Karpas-422 (cell line): ENCODE measurements around the gene CHST5. TPM values are rescaled to one million over a fixed set of nuclear protein-coding genes. Genes with fewer than 3 reads are reported as not detected.
"Not testable (repeated sequence)": the region's sequence is repeated elsewhere in the genome, so short reads cannot be mapped to it uniquely, and the experiment has no call there.

ENCODE experiments used
- DNase-seq: peaks from one replicate; pipeline ENCODE4 v3.0.0-alpha.2; 2015
- H2AFZ ChIP-seq: fragments of 200-600 bp; sonication (generic); 2 replicates; pipeline ENCODE4 v1.6.1; 2014; ENCODE audit warnings: antibody characterized with exemption, low read length, mixed read lengths
- H3K27ac ChIP-seq: fragments of 200-600 bp; sonication (generic); 2 replicates; pipeline ENCODE4 v1.5.1; 2014; ENCODE audit warnings: mild to moderate bottlenecking, low read length, moderate library complexity
- H3K27me3 ChIP-seq: fragments of 200-600 bp; sonication (generic); 2 replicates; pipeline ENCODE4 v1.6.1; 2014; ENCODE audit warnings: low read length, mixed read lengths
- H3K36me3 ChIP-seq: fragments of 200-600 bp; sonication (generic); 2 replicates; pipeline ENCODE4 v1.6.1; 2014; ENCODE audit warnings: low read length, mixed read lengths; ENCODE audit not compliant: insufficient read depth
- H3K4me1 ChIP-seq: fragments of 200-600 bp; sonication (generic); 2 replicates; pipeline ENCODE4 v1.6.1; 2014; ENCODE audit warnings: mild to moderate bottlenecking, low read length, mixed read lengths
- H3K4me2 ChIP-seq: fragments of 200-600 bp; sonication (generic); 2 replicates; pipeline ENCODE4 v1.6.1; 2014; ENCODE audit warnings: low read length, low read depth, mild to moderate bottlenecking; ENCODE audit not compliant: poor library complexity, severe bottlenecking
- H3K4me3 ChIP-seq: fragments of 200-600 bp; sonication (generic); 2 replicates; pipeline ENCODE4 v1.5.1; 2014; ENCODE audit warnings: mild to moderate bottlenecking, antibody characterized with exemption, low read length, mixed read lengths
- H3K79me2 ChIP-seq: fragments of 200-600 bp; sonication (generic); 2 replicates; pipeline ENCODE4 v1.6.1; 2014; ENCODE audit warnings: mild to moderate bottlenecking, low read length, mixed read lengths
- H3K9ac ChIP-seq: fragments of 200-600 bp; sonication (generic); 2 replicates; pipeline ENCODE4 v1.6.0; 2014; ENCODE audit warnings: low read length
- H3K9me2 ChIP-seq: fragments of 200-600 bp; sonication (generic), shearing (Covaris generic); replicated peaks from 2 replicates; pipeline ENCODE4 v1.6.0; 2014; ENCODE audit warnings: mild to moderate bottlenecking, low read length, moderate library complexity; ENCODE audit not compliant: insufficient read depth
- H3K9me3 ChIP-seq: fragments of 300-700, 200-600 bp; sonication (generic); 2 replicates; pipeline ENCODE4 v1.6.1; 2014; ENCODE audit warnings: low read length, mixed read lengths
- H4K20me1 ChIP-seq: fragments of 200-600 bp; sonication (generic); 2 replicates; pipeline ENCODE4 v1.6.1; 2014; ENCODE audit warnings: mild to moderate bottlenecking, antibody characterized with exemption, low read length, low read depth; ENCODE audit not compliant: insufficient read depth
- total RNA-seq: library from RNA; depleted of rRNA; stranded (reverse); fragments of >200 nt; shearing (Covaris generic); gene quantifications from 2 replicates; pipeline ENCODE4 v1.2.3, GENCODE V29; 2014; ENCODE audit warnings: low replicate concordance

Gene CHST5
- total RNA-seq, 1 experiment from 2014 or later = 0.97 TPM

DNA sequence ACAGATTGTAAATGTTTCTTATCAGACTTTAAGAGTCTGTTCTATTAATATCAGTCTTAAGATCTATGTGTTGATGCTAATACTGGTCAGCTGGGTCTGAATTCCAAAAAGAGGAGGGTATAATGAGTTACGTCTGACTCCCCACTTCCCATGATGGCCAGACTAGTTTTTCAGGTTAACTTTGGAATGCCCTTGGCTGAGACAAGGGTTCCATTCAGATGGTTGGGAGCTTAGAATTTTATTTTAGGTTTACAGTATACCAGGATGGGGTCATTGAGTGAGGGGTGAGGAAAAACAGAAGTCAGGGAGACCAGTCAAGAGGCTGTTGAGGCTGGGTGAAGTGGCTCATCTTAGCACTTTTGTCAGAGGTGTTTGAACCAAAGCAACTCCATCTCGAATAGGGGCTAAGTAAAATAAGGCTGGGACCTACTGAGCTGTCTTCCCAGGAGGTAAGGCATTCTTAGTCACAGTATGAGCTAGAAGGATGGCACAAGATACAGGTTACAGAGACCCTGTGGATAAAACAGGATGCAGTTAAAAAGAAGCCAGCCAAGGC, 23.0 kb upstream of the CHST5 start:
- Histone ChIP-seq H4K20me1 (no peaks in the 10 kb centered on the region), H3K27me3 (no peaks in the 10 kb centered on the region), H3K9me3 (no peaks in the 10 kb centered on the region), H3K27ac (no peak overlapping the region), H3K79me2 (peaks cover 17% of the 10 kb centered on the region), H3K9ac (no peak overlapping the region), H3K4me3 (no peak overlapping the region), H3K4me1 (peaks cover 35% of the 10 kb centered on the region), H2AFZ (peak overlapping the region; percentile 52; the same call in 1 of the 2 replicates), H3K36me3 (no peaks in the 10 kb centered on the region), H3K4me2 (no peak overlapping the region), H3K9me2 (no peaks in the 10 kb centered on the region)
- no peak for DNase-seq

DNA sequence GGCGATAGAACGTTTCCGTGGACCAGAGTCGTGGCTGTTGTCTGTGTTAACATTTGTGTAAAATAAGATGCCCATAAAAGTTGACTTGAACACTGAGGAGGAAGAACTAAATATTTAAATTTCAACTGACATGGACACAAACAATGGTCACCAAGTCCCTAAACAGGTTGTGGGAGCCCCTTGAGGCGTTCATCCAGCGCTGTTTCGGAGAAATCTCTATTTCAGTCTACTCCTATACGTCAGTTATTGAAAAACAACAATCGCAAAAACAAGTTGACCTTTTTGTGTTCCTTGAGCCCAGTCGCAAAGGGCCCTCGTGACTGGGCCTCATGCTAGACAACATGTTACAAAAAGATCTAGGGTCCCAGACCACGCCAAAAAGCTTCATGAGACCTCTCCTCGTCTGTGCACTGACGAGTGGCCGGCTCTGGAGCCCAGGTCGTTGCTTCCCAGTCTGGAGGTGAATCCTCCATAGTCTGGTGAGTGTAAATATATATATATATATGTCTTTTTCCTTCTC, 20.6 kb upstream of the CHST5 start:
- Histone ChIP-seq H3K9me2 (no peaks in the 10 kb centered on the region), H3K36me3 (no peaks in the 10 kb centered on the region), H3K4me1 (peaks cover 39% of the 10 kb centered on the region), H3K9ac (peak overlapping the region; percentile 68), H3K79me2 (peaks cover 33% of the 10 kb centered on the region), H4K20me1 (no peaks in the 10 kb centered on the region), H3K27me3 (no peaks in the 10 kb centered on the region), H3K4me2 (peak overlapping the region; percentile 94), H2AFZ (peak overlapping the region; percentile 19; the same call in 1 of the 2 replicates), H3K27ac (0 out of 2 replicates have a peak overlapping the region, but pooled peaks have one; percentile 27), H3K4me3 (peak overlapping the region; percentile 88), H3K9me3 (no peaks in the 10 kb centered on the region)
- no peak for DNase-seq

DNA sequence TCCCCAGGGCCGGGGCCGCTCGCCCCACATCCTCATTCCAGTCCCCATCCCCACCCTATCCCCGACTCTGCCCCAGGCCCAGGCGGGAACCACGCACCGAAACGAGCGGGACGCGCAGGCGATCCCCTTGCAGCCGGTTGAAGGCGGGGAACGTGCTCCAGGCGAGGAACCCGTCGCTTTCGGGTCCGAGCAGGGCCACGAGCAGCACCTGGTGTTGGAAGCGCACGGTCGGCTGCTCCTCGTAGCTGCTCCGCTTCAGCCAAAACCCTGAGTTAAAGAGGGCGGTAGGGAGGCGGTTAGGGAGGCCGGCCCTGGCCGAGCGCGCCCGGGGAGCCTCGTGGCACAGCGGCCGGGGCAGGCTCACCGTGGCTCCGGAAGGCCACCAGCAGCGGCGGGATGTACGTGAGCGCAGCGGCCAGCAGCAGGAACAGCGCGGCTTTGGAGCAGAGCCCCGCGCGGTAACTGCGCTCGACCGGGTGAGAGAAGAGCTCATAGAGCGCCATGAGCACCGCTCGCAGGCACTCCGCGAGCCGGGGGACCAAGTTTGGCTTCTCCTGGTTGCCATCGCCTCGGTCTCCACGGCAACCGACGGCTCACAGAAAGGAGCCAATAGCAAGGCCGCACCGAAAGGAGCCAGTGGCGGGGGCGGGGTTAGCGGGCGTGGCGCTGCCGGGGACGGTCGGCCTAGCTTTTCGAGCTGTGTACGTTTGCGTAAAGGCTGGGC, 20.0 kb upstream of the CHST5 start, which contains the start of gene TMEM231:
TSS of gene TMEM231 (minus strand) at position 546 of the 724 bp plus-strand sequence. CDS start at position 503, 43 bp downstream.
- H3K27ac ChIP-seq = peak within 1 kb of the TSS; percentile 79
- no peaks in the 10 kb centered on the region for H3K9me2 ChIP-seq
- peaks cover 33% of the 10 kb centered on the region for H3K79me2 ChIP-seq
- H3K27me3 ChIP-seq = no peaks in the 10 kb centered on the region
- H4K20me1 ChIP-seq = no peaks in the 10 kb centered on the region
- peak within 1 kb of the TSS; percentile 23; the same call in 1 of the 2 replicates for H2AFZ ChIP-seq
- H3K4me1 ChIP-seq = peaks cover 39% of the 10 kb centered on the region
- peak within 1 kb of the TSS; percentile 88 for H3K4me3 ChIP-seq
- H3K9ac ChIP-seq = peak within 1 kb of the TSS; percentile 92
- peak; percentile 98 for DNase-seq
- H3K9me3 ChIP-seq = no peaks in the 10 kb centered on the region
- peak within 1 kb of the TSS; percentile 94 for H3K4me2 ChIP-seq
- H3K36me3 ChIP-seq = no peaks in the 10 kb centered on the region

DNA sequence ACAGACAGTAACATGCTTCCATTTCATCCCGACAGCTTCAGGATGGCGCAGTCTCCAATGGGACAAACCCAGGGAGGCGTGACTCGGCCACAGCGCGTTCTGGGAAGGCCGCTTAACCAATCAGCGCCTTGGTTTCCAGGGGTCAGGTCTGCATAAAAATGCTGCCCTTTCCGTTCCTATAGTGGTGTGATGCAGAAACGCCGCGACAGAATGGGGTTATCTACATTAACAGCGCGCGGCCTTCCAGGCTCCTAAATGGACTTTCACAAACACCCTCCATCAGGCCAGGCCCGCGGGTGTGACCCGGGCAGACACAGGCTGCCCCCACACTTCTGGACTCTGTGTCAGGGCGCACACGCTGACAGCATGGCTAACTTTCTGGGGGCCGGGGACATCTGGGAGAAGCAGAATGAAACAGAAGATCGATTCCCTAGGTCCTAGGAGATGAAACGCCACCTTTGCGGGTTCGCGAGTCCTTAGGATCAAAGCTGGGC, 19.4 kb upstream of the CHST5 start:
- peak; percentile 94 for DNase-seq
- Histone ChIP-seq H3K27me3 (no peaks in the 10 kb centered on the region), H3K4me1 (peaks cover 37% of the 10 kb centered on the region), H3K79me2 (peaks cover 33% of the 10 kb centered on the region), H4K20me1 (no peaks in the 10 kb centered on the region), H3K36me3 (no peaks in the 10 kb centered on the region), H3K4me2 (peak overlapping the region; percentile 94), H3K27ac (peak overlapping the region; percentile 79), H3K9me2 (no peaks in the 10 kb centered on the region), H3K4me3 (peak overlapping the region; percentile 88), H2AFZ (peak overlapping the region; percentile 23; the same call in 1 of the 2 replicates), H3K9ac (peak overlapping the region; percentile 92), H3K9me3 (no peaks in the 10 kb centered on the region)

DNA sequence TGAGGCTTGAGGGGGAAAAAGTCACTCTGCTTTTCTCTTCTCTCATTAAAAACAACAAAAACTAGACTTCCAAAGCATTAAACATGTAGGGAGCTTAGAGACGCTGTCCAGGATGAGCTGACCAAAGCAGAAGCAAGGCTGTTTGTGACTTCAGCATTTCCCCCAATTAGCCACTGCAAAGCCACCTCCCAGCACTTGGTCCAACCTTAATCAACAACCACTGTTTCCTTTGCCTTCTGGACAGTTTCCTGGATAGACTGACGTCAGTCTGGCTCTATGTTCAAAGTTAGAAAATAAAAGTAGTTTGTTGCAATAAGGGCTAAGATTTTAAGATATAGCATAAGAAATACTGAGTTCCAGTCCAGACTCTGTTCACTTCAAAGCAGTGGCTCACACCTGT, 17.0 kb upstream of the CHST5 start:
- Histone ChIP-seq H3K9me2 (no peaks in the 10 kb centered on the region), H3K4me1 (peaks cover 29% of the 10 kb centered on the region), H2AFZ (no peak overlapping the region), H3K27me3 (no peaks in the 10 kb centered on the region), H3K9me3 (no peaks in the 10 kb centered on the region), H3K27ac (no peak overlapping the region), H3K79me2 (peaks cover 43% of the 10 kb centered on the region), H3K4me3 (no peak overlapping the region), H3K9ac (no peak overlapping the region), H4K20me1 (no peaks in the 10 kb centered on the region), H3K36me3 (0 out of 2 replicates have a peak, but pooled peaks cover 5% of the 10 kb centered on the region), H3K4me2 (no peak overlapping the region)
- DNase-seq = no peak

DNA sequence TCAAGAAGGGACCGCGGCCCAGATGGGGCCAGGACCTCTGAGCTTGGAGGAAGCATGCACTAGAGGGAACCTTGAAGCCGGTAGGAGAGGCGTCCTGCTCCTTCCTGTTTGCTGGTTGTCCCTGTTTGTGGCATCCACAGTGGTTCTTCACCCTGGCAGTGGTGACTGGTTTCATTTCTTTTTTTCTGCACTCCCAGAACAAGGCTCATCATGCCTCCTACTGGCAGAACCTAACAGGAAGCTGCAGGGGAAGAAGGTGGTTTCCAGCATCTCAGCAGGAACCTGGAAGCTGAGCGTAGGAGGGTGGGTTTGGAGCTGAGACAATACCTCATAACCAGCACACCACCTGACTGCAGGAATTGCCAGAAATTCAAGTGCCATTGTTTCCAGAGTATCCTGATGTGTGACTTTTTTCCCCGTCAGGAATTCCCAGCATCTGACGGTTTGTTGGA, 14.3 kb upstream of the CHST5 start:
- Histone ChIP-seq H3K4me3 (no peak overlapping the region), H3K36me3 (0 out of 2 replicates have a peak, but pooled peaks cover 5% of the 10 kb centered on the region), H3K4me1 (peaks cover 19% of the 10 kb centered on the region), H3K9me3 (no peaks in the 10 kb centered on the region), H3K27me3 (no peaks in the 10 kb centered on the region), H3K27ac (no peak overlapping the region), H3K9me2 (no peaks in the 10 kb centered on the region), H3K9ac (no peak overlapping the region), H3K79me2 (peaks cover 37% of the 10 kb centered on the region), H3K4me2 (peak overlapping the region; percentile 11), H2AFZ (no peak overlapping the region), H4K20me1 (no peaks in the 10 kb centered on the region)
- DNase-seq = peak; percentile 81

DNA sequence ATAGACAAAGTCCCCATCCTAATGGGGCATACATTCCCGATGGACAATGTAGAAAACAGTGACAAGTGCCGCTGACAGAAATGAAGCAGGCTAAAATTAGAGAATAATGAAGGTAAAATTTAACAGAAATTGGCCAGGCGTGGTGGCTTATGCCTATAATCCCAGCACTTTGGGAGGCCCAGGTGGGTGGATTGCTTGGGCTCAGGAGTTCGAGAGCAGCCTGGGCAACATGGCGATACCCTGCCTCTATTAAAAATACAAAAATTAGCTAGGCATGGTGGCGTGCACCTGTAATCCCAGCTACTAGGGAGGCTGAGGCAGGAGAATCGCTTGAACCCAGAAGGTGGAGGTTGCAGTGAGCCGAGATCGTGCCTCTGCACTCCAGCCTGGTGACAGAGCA, 12.5 kb upstream of the CHST5 start:
- H3K27ac ChIP-seq, H3K4me1 ChIP-seq, H3K4me2 ChIP-seq, H4K20me1 ChIP-seq, H3K9me2 ChIP-seq, H3K27me3 ChIP-seq, H3K9ac ChIP-seq, H3K9me3 ChIP-seq, DNase-seq, H3K4me3 ChIP-seq, H2AFZ ChIP-seq: not testable (repeated sequence)
- peaks cover 22% of the 10 kb centered on the region for H3K79me2 ChIP-seq
- peaks cover 11% of the 10 kb centered on the region; the same call in 1 of the 2 replicates for H3K36me3 ChIP-seq

DNA sequence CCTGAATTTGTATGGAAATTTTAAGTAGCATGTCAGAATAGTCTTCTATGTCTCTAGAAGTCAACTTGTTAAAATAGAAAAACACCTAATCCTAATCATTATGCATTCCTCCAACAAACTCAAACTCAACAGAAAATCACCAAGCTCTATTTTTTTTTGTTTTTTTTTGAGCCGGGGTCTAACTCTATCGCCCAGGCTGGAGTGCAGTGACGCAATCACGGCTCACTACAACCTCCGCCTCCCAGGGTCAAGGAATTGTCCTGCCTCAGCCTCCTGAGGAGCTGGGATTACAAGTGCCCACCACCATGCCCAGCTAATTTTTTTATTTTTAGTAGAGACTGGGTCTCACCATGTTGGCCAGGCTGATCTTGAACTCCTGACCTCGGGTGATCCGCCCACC, 10.4 kb upstream of the CHST5 start:
- H3K79me2 ChIP-seq = peaks cover 10% of the 10 kb centered on the region
- no peaks in the 10 kb centered on the region for H3K27me3 ChIP-seq
- DNase-seq = no peak
- H3K4me1 ChIP-seq = peaks cover 5% of the 10 kb centered on the region
- no peak overlapping the region for H3K4me3 ChIP-seq
- H4K20me1 ChIP-seq = no peaks in the 10 kb centered on the region
- H3K9ac ChIP-seq = no peak overlapping the region
- H3K9me2 ChIP-seq = no peaks in the 10 kb centered on the region
- H3K4me2 ChIP-seq = no peak overlapping the region
- no peaks in the 10 kb centered on the region for H3K9me3 ChIP-seq
- H2AFZ ChIP-seq = no peak overlapping the region
- peaks cover 11% of the 10 kb centered on the region; the same call in 1 of the 2 replicates for H3K36me3 ChIP-seq
- no peak overlapping the region for H3K27ac ChIP-seq
